WTC11 (cell line): Measurements from ENCODE around the gene TNIP2. TPM values are rescaled to one million over a fixed set of nuclear protein-coding genes. Genes with fewer than 3 reads are reported as not detected.

Source experiments
- ATAC-seq: fragments of 200-7000 bp; cut with Tn5 transposase; 2 replicates; pipeline ENCODE4 v1.10.0; 2021; ENCODE audit warnings: mild to moderate bottlenecking, moderate library complexity
- CTCF ChIA-PET: fragments of 300-600 bp; sonication (Branson Sonifier 250); formaldehyde crosslinking; loops from one replicate; lab custom pipeline; 2021; ENCODE audit warnings: antibody characterized with exemption; lab: Charles Lee
- POLR2A ChIA-PET: fragments of 350-600 bp; sonication (Branson Sonifier 250); formaldehyde crosslinking; loops from one replicate; lab custom pipeline; 2021; ENCODE audit warnings: antibody characterized with exemption; lab: Charles Lee
- DNase-seq: peaks from one replicate; pipeline ENCODE4 v3.0.0; 2021; ENCODE audit warnings: low spot score
- H3K27ac Mint-ChIP-seq: 2 replicates; pipeline ENCODE4 v1.8.0; 2021; ENCODE audit warnings: mixed read lengths
- H3K27me3 Mint-ChIP-seq: 2 replicates; pipeline ENCODE4 v1.8.0; 2021; ENCODE audit warnings: low read depth, mild to moderate bottlenecking, moderate library complexity, mixed read lengths
- H3K36me3 Mint-ChIP-seq: 2 replicates; pipeline ENCODE4 v1.8.0; 2021; ENCODE audit warnings: mixed read lengths
- H3K4me1 Mint-ChIP-seq: 2 replicates; pipeline ENCODE4 v1.8.0; 2022; ENCODE audit warnings: mixed read lengths
- H3K4me3 Mint-ChIP-seq: 2 replicates; pipeline ENCODE4 v1.8.0; 2021; ENCODE audit warnings: mild to moderate bottlenecking, moderate library complexity, mixed read lengths
- H3K9me3 Mint-ChIP-seq: 2 replicates; pipeline ENCODE4 v1.8.0; 2021; ENCODE audit warnings: mixed read lengths
- ATF3 ChIP-seq: sonication (generic); formaldehyde crosslinking; conservative IDR thresholded peaks from 2 replicates; pipeline ENCODE4 v1.8.1; 2022; ENCODE audit warnings: mild to moderate bottlenecking, missing genetic modification reagents
- ATF6 ChIP-seq: sonication (generic); formaldehyde crosslinking; IDR thresholded peaks from 2 replicates; pipeline ENCODE4 v1.8.1; 2023; ENCODE audit warnings: mild to moderate bottlenecking, missing genetic modification reagents
- CREM ChIP-seq: sonication (generic); formaldehyde crosslinking; IDR thresholded peaks from 2 replicates; pipeline ENCODE4 v1.8.1; 2022; ENCODE audit warnings: mild to moderate bottlenecking, missing genetic modification reagents, moderate library complexity
- ERG ChIP-seq: fragments of 250-450 bp; sonication (Bioruptor Pico); IDR thresholded peaks from 2 replicates; pipeline ENCODE4 v1.8.0; 2021; ENCODE audit warnings: mild to moderate bottlenecking
- ESRRA ChIP-seq: sonication (generic); formaldehyde crosslinking; IDR thresholded peaks from 2 replicates; pipeline ENCODE4 v1.8.1; 2022; ENCODE audit warnings: mild to moderate bottlenecking, missing genetic modification reagents, borderline replicate concordance
- IRF2 ChIP-seq: sonication (generic); formaldehyde crosslinking; IDR thresholded peaks from 2 replicates; pipeline ENCODE4 v1.8.0; 2022; ENCODE audit warnings: low read depth, missing genetic modification reagents, borderline replicate concordance
- JAZF1 ChIP-seq: fragments of 250-450 bp; sonication (Bioruptor Pico); IDR thresholded peaks from 2 replicates; pipeline ENCODE4 v1.9.0; 2021; ENCODE audit warnings: moderate library complexity, mild to moderate bottlenecking, inconsistent platforms
- JUN ChIP-seq: sonication (generic); formaldehyde crosslinking; IDR thresholded peaks from 2 replicates; pipeline ENCODE4 v1.8.0; 2023; ENCODE audit warnings: mild to moderate bottlenecking, missing genetic modification reagents
- MAX ChIP-seq: sonication (generic); formaldehyde crosslinking; IDR thresholded peaks from 2 replicates; pipeline ENCODE4 v1.8.0; 2022; ENCODE audit warnings: mild to moderate bottlenecking, missing genetic modification reagents
- PREB ChIP-seq: sonication (generic); formaldehyde crosslinking; IDR thresholded peaks from 2 replicates; pipeline ENCODE4 v1.8.1; 2022; ENCODE audit warnings: mild to moderate bottlenecking, missing genetic modification reagents, moderate library complexity, borderline replicate concordance
- PRRX2 ChIP-seq: fragments of 250-450 bp; sonication (Bioruptor Pico); IDR thresholded peaks from 2 replicates; pipeline ENCODE4 v1.8.0; 2021; ENCODE audit warnings: mild to moderate bottlenecking
- STAT6 ChIP-seq: sonication (generic); formaldehyde crosslinking; conservative IDR thresholded peaks from 2 replicates; pipeline ENCODE4 v1.8.1; 2023; ENCODE audit warnings: mild to moderate bottlenecking, low read depth, missing genetic modification reagents, moderate library complexity
- TCF7 ChIP-seq: sonication (generic); formaldehyde crosslinking; IDR thresholded peaks from 2 replicates; pipeline ENCODE4 v1.8.0; 2022; ENCODE audit warnings: mild to moderate bottlenecking, low read depth, missing genetic modification reagents, moderate library complexity
- ZNF317 ChIP-seq: sonication (generic); formaldehyde crosslinking; IDR thresholded peaks from 2 replicates; pipeline ENCODE4 v1.8.1; 2023; ENCODE audit warnings: low read depth, mild to moderate bottlenecking, moderate library complexity, missing genetic modification reagents, borderline replicate concordance
- ZNF396 ChIP-seq: fragments of 250-450 bp; sonication (Bioruptor Pico); IDR thresholded peaks from 2 replicates; pipeline ENCODE4 v1.8.0; 2021; ENCODE audit warnings: mild to moderate bottlenecking, moderate library complexity, borderline replicate concordance
- ZNF532 ChIP-seq: fragments of 250-450 bp; sonication (Bioruptor Pico); IDR thresholded peaks from 2 replicates; pipeline ENCODE4 v1.9.0; 2021; ENCODE audit warnings: mild to moderate bottlenecking, borderline replicate concordance
- total RNA-seq: library from RNA; stranded (reverse); gene quantifications from 3 replicates; pipeline ENCODE4 v1.2.3, GENCODE V29; 2021

Gene TNIP2
- total RNA-seq, 1 experiment from 2014 or later = 44.4 TPM

GRCh38 chr4:2746891-2747695 lies 9.0 kb downstream of the TNIP2 start:
- Mint-ChIP-seq H3K36me3 (peaks cover 41% of the 10 kb centered on the region), H3K27ac (no peak overlapping the region), H3K4me1 (no peaks in the 10 kb centered on the region), H3K9me3 (no peaks in the 10 kb centered on the region), H3K4me3 (no peak overlapping the region), H3K27me3 (no peaks in the 10 kb centered on the region)
- DNase-seq = no peak
- TF ChIP-seq PREB (no peak), ESRRA (CRISPR knock-in tag) (no peak), ZNF532 (CRISPR knock-in tag) (no peak)
- CTCF ChIA-PET = no interaction called here
- ATAC-seq = no peak
- POLR2A ChIA-PET = no interaction called here

GRCh38 chr4:2745981-2746806 lies 9.9 kb downstream of the TNIP2 start:
- Mint-ChIP-seq H3K27ac (peak overlapping the region; percentile 19; the same call in 1 of the 2 replicates), H3K4me1 (no peaks in the 10 kb centered on the region), H3K9me3 (no peaks in the 10 kb centered on the region), H3K4me3 (no peak overlapping the region), H3K36me3 (peaks cover 41% of the 10 kb centered on the region), H3K27me3 (no peaks in the 10 kb centered on the region)
- ATAC-seq = no peak
- ChIA-PET CTCF (interaction anchor here (1.4 kb wide), 1 partner anchor 10 kb away, joined by 5 read pairs; the partner anchor contains the start of gene TNIP2), POLR2A (interaction anchor here (0.6 kb wide), 1 partner anchor 277 kb away, joined by 3 read pairs; the partner anchor contains the start of gene RNF4)
- DNase-seq = no peak
- TF ChIP-seq ATF3 (no peak), ZNF396 (CRISPR knock-in tag) (no peak), ERG (CRISPR knock-in tag) (no peak), CREM (CRISPR knock-in tag) (no peak)

- Mint-ChIP-seq H3K9me3 (no peaks in the 10 kb centered on the region), H3K4me1 (no peaks in the 10 kb centered on the region), H3K27ac (peak overlapping the region; percentile 87), H3K36me3 (peaks cover 41% of the 10 kb centered on the region), H3K27me3 (no peaks in the 10 kb centered on the region), H3K4me3 (no peak overlapping the region)
- ChIA-PET CTCF (interaction anchor here (1.4 kb wide), 1 partner anchor 11 kb away, joined by 5 read pairs; the partner anchor contains the start of gene TNIP2), POLR2A (interaction anchor here (0.6 kb wide), 1 partner anchor 276 kb away, joined by 3 read pairs; the partner anchor contains the start of gene RNF4)
- DNase-seq (no peak), ATAC-seq (no peak)
- TF ChIP-seq MAX (CRISPR knock-in tag) (no peak), JAZF1 (CRISPR knock-in tag) (no peak), JUN (no peak), IRF2 (no peak), PRRX2 (CRISPR knock-in tag) (no peak), ESRRA (CRISPR knock-in tag) (no peak), TCF7 (no peak), STAT6 (CRISPR knock-in tag) (no peak), ZNF317 (CRISPR knock-in tag) (no peak), ATF6 (no peak)
Measured at GRCh38 chr4:2745516-2745915, 10.6 kb downstream of the TNIP2 start.
